Activated CD8-positive, alpha-beta memory T cell treated with anti-CD3 and anti-CD28 coated beads, Interleukin-2, amount 50 U/mL, for 4 hours (primary cell): Measurements from ENCODE around the gene NAALADL2.

Experiments
- DNase-seq: peaks from one replicate; pipeline ENCODE4 v3.0.0-alpha.2; 2020

NAALADL2 gene

DNA sequence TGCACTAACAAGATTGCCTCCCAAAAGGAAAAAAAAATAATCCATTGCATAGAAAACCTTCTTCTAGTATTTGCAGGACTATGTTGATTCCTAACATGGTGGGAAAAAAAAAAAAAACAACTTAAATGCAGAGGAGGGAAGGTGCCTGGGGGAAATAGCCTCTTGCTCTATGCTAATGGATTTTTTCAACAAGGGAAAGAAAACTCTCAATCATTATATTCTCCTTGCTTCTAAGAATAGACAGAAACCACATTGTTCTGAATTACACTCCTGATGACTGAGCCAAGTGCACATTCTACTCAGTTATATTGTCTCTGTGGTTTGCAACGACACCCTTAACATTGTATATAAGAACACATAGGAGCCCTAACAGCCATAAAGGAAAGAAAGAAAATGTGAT lies 760.2 kb downstream of the NAALADL2 start:
- DNase-seq = no peak

DNA sequence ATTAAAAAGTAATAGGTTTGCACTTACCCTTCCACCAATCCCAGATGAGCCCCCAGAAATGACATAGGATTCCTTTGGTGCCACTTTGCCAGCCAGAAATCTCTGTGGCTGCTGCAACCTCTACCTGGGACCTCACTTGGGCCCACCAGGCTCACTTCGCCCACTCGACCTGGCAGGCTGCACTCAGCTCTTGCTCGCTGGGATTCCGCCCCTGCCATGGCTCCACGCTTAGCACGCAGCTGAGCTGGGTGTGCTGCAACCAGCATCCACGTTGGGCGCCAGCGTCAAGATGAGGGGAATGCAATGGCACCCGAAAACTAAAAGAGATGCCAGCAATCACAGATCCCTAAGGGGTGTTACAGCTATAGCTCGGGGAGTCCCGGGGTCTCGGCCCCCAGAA lies 761.0 kb downstream of the NAALADL2 start:
- no peak for DNase-seq

DNA sequence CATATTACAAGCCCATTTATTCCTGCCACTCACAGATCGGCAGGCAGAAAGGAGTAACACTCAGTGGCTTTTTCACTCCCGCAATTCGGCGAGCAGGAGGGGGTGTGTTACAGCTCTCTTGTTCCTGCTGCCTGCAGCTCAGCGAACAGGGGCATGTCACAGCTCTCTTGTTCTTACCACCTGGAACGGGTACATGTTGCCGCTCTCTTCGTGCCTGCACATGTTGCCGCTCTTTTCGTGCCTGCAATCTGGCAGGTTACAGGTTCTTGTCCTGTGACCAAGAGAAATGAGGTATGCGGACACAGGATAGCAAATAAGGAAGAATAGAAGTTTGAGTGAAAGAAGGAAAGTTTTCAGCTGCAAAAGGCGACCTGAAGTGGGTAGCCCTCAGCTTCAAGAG lies 761.4 kb downstream of the NAALADL2 start:
- DNase-seq = no peak

DNA sequence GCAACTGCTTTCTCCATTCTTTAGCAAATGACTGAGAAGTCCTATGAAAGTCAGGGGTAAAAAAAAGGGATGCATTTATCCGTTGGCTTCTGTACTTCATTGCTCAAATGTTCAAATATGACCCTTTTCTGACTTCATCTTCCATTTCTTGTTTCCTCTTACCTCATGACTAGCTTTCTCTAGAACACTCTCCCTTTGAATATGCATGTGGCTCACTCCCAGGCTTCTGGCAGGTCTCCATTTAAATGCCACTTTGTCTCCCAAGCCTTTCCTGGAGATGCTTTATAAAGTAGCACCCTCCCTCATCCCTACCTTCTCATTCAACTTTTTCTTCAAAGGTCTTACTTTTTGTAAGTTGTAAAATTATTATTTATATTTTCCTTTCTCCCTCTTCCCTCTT lies 781.8 kb downstream of the NAALADL2 start:
- no peak for DNase-seq

DNA sequence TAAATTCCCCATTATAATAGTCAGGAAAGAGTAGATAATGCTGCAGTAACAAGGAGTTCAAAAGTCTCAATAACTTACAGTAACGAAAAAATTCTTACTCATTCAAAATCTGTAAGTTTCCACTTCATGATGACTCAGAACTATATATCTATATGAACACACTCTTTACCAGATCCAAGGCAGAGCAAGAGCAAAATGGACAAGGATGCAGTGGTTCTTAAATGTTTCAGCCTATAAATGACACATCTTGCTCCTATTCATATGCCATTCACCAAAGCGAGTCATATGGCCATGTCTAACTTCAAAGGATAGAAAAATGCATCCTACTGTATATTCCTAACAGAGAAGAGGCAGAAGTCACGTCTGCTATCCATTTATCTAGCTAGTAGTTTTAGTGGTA lies 787.7 kb downstream of the NAALADL2 start:
- DNase-seq = no peak

DNA sequence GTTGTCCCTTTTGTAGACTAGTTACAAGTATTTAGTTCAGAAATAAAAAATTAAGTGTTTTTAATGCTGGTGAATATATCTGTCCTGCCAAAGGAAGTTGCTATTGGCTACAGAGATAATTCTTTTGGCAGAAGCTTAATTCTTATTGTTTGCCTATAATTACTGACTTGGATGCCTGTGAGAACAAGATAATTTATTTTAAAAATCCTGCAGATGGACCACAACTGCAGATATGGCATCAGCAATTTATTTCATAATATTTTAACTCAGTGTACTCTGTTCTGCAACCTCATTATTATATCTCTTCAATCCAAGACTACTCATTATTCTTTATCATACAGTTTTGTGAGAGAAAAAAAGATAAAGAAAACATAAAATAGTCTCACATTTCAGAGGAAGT lies 789.8 kb downstream of the NAALADL2 start:
- no peak for DNase-seq

DNA sequence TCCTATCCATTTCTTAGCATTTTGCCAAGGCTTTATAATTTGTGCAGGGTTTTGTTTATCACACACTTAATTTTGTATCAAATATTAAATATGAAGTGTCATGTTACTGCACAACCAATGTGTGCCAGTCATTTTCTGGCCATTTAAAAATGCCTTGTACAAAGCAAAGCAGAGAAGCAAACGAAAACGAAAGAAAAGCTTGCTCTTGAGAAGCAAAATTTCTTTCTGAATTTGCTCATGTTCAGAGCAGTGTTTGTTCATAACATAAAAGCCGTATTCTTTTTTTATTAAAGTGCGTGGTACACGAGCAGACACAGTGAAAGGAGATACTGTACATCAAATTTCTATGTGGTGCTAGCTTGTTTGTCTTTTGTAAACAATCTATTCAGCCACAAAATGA lies 792.6 kb downstream of the NAALADL2 start:
- DNase-seq = no peak

DNA sequence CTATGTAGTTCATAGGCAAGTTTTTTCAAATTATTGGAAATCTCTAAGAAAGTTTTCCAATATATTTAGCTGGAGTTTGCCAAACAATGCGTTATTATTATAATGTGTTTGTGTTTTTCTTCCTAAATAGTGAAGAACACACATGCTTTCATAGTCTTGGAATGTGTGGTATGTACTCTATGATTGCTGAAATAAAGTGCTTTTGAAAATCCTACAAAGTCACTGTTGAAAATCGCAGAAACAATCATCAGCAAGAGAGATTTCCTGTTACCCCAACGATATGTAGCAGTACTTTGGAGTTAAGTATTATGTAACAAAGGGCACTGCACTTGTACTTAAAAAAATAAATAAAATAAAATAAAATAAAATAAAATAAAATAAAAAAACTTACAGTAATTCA lies 796.2 kb downstream of the NAALADL2 start:
- no peak for DNase-seq

DNA sequence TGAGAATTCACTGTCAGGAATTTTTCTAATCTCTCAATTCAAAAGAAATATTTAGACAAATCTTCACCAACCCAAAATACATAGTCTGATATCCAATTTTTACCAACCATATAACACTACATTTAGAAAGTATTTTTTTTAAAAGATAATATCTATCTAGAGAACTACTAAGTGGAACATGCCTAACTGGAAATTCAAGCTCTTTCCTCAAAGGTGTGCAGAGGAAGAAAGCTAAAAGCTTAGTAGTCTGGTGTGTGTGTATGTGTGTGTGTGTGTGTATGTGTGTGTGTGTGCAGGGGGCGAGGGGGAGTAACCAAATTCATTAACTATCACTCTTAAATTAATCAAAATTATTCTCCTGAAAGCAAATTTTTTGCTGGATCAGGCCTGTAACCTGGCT lies 797.3 kb downstream of the NAALADL2 start:
- DNase-seq = no peak

DNA sequence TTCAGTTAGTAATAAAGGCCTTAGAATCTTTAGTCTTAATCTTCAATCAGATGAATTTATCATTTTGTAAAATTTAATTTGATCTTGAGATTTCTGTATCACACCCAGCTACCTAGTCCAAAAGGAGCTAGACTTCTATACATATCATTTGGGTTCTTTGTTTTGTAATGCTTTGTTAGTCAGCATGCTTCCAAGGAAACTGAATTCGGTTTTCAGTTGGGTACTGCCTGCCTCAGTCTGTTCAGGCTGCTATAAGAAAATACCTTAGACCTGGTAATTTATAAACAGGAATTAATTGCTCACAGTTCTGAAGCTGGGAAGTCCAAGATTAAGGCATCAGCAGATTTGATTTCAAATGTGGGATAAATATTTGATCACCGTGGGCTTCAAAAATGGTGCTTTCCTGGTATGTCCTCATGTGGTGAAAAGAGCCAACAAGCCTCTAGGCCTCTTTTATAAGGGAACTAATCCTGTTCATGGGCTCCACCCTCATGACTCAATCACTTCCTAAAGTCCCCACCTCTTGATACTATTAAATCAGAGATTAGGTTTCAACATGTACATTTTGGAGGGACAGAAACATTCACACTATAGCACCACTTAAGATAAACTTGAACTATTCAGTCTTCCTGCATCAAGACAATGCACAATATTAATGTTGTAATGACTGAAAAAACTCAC lies 800.7 kb downstream of the NAALADL2 start:
- no peak for DNase-seq

DNA sequence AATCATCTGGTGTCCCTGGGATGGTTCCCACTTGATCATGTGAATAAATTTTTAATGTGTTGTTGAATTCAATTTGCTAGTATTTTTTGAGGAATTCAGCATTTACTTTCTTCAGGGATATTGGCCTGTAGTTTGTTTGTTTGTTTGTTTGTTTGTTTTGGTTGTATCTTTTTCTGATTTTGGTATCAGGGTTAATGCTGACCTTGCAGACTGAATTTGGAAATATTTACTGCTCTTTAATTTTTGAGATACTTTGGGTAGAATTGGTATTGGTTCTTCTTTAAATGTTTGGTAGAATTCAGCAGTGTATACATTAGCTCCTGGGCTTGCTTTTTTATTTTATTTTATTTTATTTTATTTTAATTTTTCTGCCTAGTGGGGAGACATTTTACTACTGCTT lies 803.7 kb downstream of the NAALADL2 start:
- DNase-seq = no peak

DNA sequence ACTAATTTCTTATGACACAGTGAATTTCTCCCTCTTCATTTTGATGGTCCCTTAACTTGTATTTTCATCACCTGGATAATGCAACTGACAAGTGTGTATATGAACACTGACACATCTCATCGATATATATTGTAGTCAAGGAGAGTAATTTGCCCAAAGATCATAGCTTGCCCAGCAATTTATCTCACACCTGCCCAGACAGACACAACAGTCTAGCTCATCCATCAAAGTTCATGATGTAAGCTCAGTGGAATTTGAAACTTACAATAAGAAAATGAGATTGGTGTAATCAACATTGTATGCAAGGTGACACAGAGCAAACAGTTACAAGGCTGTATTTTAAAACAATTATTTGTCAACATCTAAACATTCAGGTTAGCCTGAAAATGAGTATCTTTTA lies 805.8 kb downstream of the NAALADL2 start:
- DNase-seq = no peak

DNA sequence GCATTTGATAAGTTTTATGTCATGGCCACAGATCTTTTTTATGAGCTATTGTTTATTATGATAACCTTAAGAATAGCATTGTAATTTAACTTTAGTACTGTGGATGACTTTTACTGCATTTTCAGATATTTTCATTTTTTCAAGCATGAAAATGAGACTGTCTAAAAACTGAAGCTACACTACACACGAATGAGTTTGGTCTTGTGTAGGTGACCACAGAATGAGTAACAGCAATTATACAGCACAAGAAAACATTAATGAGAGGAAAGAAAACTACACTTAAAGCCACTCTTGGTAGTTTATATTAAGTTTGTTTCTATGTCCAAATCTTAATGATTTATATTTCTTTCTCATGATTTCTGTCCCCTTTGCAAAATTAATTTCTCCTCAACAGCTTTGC lies 809.2 kb downstream of the NAALADL2 start:
- DNase-seq = no peak

DNA sequence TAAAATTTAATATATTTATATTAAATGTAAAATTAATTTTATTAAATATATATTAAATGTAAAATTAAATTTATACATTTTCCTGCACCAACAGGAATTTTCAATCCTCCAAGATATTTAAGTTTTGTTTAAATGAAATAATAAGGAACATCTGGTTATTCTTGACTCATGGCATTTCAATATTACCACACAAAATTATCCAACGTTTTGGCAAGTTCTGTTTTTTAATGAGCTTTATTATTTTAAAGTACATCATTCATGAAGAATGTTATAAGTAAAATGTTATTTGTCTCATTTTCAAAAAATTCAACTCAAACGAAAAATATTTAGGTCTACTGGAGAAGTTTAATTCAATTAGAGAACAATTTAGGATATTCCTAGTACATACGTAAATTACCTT lies 811.4 kb downstream of the NAALADL2 start:
- no peak for DNase-seq

DNA sequence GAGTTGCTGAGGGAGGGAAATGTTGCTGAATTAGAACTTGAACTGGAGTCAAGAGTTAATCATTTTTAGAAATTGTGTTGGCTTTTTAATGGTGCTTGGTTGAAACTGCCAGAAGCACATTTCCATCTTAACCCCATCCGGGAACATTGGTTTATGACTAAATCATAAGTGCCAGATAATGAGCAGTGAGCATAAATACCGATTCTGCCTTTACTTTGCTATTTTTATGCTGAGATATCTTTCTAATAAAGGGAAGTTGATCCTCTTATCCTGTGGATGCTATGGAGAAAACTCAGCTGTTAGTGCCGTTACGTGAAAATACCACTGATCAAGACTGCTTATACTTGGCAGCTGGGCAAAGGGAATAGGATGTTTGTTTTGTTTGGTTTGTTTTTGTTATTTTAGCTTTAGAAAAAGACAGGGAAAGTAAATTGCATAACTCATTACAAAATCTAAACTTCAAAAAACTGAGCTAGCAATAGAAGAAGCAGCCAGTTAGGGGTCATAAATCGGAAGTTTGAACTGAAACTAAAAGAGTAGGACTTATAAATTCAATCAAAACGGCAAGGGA lies 813.1 kb downstream of the NAALADL2 start:
- DNase-seq = no peak

DNA sequence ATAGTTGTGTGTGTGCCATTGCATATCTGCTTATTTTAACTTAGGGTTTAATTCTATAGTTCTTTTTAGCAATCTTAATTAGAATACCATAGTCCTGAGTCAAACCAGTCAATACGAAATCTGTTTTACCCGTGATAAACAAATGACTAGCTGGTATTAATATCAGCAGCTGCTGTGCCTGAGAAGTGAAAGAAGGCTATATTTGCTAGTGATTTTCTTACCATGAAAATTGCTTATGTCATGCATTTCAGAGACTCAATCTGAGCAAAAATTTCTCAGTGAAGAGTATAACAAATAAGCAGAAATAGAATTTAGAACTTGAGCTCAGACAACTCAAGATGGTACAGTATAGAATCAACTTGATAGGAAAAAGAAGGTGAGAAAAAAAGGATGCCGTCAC lies 820.4 kb downstream of the NAALADL2 start:
- DNase-seq = no peak

DNA sequence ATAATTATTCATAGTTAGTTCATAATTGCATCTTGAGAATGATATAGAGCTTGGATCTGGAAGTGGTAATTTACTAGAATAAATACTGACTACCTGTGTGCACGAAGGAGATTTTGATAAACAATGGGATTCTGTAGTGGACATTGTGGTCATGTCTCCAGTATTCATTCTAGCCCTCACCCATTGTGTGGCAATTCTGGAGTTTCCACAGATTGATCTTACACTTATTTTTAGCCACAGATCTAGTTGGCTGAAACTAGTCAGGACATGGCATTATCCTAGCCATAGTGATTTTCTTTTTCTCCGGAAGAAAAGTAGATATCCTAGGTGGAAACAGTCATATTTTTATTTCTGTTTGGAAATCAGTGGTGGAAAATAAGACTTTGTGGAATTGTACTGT lies 833.1 kb downstream of the NAALADL2 start:
- no peak for DNase-seq

DNA sequence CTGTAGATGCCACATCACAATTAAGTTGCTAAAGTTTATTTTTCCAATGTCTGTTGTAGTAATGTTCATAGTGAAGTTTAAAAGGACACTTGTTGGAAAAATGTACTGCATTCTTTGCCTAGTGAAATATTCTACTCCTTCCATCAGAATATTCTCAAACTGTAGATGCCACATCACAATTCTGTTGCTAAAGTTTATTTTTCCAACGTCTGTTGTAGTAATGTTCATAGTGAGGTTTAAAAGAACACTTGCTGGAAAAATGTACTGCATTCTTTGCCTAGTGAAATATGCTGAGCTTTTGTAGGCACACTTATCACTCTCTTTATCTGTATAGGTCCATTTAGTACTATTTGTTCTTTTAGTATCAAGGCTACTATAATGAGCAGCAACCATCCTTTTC lies 836.1 kb downstream of the NAALADL2 start:
- DNase-seq = no peak

DNA sequence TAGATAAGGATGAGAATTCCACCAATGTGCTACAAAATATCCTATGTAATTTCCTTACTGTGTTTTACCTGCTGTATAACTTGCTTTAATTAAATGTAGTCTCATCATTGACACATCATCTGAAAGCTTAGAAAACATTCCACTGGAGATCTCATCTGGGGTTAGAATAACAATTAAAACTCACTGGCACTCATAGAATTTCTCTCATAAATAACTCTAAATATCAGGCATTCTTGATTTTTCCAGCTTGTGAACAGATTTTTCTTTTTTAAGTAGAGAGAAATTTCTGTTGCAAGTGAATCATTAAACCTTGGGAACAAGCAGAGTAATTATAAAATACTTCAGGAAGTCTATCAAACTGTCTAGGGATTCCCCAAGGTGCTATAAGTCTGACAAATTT lies 843.8 kb downstream of the NAALADL2 start:
- no peak for DNase-seq

DNA sequence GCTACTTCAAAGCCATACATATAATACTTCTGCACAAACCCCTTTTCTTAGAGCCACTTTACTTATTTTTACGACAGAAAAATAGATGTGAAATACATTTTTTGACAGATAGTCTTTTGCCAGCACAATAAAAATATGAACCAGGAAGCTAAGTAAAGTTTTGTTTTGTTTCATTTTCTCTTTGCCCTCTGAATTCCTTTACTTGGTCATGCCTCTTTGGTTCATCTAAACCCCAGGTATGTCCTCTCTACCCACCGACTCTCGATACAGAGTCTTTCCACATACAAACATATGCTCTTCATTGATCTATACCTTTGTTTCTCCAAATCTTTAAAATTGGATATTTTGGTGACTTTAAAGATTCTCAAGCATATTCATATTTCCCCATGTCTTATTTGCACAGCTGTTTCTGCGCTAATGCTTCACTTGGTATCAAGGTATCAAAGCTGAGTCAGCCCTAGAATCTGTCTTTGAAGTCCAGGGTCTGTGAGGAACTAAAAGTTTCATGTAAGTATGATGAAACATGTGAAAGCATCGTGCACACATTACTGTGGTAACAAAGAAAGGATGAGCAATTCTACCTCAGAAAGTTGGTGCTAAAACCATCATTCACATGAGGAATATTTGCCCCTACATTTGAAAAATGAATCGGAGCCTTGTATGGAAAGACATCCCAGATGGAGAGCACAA lies 845.4 kb downstream of the NAALADL2 start:
- no peak for DNase-seq

DNA sequence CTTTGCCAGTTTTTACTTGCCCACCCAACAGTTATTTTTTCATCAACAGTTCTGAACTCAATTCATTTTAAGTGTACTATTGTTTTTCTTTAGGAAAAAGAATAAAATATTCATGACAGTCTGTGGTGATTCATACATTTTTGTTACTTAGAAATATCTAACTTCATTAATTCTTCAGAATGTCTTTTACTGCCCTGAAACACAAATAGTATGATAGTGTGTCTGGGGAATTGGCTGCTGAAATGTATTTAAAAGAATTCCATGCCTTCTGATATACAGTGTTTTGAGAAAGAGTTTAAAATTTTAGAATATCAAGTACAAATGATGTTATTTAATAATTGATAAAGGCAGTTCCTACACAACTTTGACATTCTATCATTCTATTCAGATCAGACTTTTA lies 854.1 kb downstream of the NAALADL2 start:
- no peak for DNase-seq

DNA sequence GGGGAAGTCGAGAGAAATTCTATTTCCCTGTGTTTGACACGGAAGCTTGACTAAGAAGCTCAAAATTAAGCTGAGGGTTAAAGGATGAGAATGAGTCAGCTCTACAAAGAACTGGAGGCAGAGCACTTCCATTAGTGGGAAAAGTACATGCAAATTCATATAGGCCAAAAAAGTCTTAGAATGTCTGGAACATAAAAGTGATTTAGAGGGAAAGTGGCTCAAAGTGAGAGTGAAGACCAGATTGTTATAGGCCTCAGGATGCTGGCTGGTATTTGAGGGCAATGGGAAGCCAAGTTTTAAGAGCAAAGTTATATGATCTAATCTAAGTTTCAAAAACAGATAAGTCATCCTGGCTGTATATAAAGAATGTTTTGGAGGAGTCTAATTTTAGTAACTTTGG lies 857.3 kb downstream of the NAALADL2 start:
- no peak for DNase-seq

DNA sequence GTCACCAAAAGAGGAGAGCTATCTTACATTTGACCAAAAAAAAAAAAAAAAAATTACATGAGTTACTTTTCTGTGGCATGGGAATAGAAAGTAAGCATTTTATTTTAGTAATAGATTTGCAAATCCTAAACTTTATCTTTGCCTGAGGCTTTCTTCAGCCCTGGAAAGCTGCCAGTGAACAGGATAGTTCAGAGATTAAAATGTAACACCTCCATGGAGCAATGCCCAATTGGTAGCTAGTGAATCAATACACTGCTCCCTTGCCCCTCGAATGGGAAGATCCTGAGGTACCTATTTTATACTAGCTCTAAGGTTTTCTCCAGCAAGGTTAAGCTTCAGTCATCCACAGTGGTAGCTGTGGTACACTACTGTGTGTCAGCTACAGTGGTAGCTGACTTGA lies 867.1 kb downstream of the NAALADL2 start:
- no peak for DNase-seq

DNA sequence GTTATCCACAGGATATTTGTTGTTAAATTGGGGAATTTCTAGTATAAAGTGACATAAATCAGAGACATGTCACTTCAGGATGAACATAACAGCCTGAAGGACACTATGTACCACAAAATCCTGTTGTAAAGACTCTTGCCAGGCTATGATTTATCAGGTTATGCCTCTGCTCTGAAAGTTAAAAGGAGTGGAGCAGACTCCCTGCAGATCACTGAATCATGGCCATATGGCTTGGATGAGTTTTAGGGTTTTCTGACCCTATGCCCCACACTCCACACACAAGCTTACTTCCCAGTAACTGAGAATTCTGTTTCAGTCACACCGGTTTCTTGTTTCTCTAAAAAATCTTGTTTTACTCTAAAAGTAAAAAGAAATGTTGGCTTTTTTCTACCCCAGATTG lies 869.4 kb downstream of the NAALADL2 start:
- DNase-seq = no peak

DNA sequence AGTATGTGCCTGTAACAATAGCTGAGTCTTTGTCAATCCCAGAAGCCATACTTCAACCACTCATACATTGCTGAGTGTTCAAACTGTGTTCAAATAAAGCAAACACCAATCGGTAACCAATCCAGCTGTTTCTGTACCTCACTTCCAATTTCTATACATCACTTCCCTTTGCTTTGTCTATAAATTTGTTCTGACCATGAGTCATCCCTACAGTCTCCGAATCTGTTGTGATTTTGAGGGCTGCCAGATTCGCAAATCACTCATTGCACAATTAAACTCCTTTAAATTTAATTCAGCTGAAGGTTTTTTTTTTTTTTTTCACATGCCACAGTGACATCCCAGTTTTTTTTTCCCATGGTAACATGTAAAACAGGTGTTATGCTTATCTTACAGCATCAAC lies 870.3 kb downstream of the NAALADL2 start:
- no peak for DNase-seq
